GM13977 (cell line): ENCODE results near the gene STEAP1.

Experiments
- DNase-seq: peaks from one replicate; pipeline ENCODE4 v3.0.0; 2012; ENCODE audit warnings: low spot score
- CTCF ChIP-seq: IDR thresholded peaks from 2 replicates; pipeline ENCODE4 v1.5.1; 2012; ENCODE audit warnings: mild to moderate bottlenecking, control low read depth; ENCODE audit not compliant: insufficient read depth; ENCODE audit errors: extremely low read depth, missing control alignments
- in situ Hi-C: fragments of 300-500 bp; cut with MboI; formaldehyde crosslinking; loops from one replicate; pipeline ENCODE4 v1.12.0; 2022; ENCODE audit warnings: low sequenced_read_pairs, low pct_unique_long_range_greater_than_20kb, mixed read lengths, inconsistent platforms; ENCODE audit not compliant: unreplicated experiment

The STEAP1 gene

GRCh38 chr7:90167361-90167760, 13.1 kb downstream of the STEAP1 start:
- DNase-seq, result no peak
- in situ Hi-C loops, result loop anchor here (25.0 kb wide), 2 partner anchors 95 to 270 kb away; no protein-coding TSS in a partner anchor
- TF ChIP-seq CTCF, result no peak

- no peak for DNase-seq
- no peak for TF ChIP-seq CTCF
- in situ Hi-C loops, result loop anchor here (25.0 kb wide), 2 partner anchors 92 to 267 kb away; no protein-coding TSS in a partner anchor
Measured at GRCh38 chr7:90169891-90170290, 15.6 kb downstream of the STEAP1 start.

DNA sequence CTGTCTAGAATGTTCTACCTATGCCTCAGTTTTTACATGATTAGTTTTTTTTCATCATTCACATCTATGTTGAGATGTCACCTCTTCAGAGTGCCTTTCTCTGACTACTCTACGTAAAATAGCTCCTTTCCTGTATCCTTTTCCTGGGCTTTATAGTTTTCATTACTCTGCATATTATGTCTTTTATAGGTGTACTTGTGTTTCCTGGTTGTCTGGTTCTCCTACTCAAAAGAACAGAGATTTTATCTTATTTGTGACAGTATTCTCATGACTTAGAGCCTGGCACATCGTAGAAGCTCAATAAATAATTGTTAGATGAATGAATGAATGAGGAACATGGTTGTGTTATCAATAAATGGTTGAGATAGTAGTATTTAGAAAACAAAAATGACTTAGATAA, 17.9 kb downstream of the STEAP1 start:
- in situ Hi-C loops, result loop anchor here (25.0 kb wide), 2 partner anchors 90 to 265 kb away; no protein-coding TSS in a partner anchor
- no peak for DNase-seq
- TF ChIP-seq CTCF, result no peak

GRCh38 chr7:90172624-90173023, 18.4 kb downstream of the STEAP1 start:
- in situ Hi-C loops, result loop anchor here (25.0 kb wide), 2 partner anchors 90 to 265 kb away; no protein-coding TSS in a partner anchor
- no peak for TF ChIP-seq CTCF

GRCh38 chr7:90173127-90173844, 19.0 kb downstream of the STEAP1 start:
- no peak for TF ChIP-seq CTCF
- in situ Hi-C loops, result loop anchor here (25.0 kb wide), 2 partner anchors 89 to 264 kb away; no protein-coding TSS in a partner anchor
- DNase-seq, result no peak

More at GRCh38 chr7:90172624-90173023, 18.4 kb downstream of the STEAP1 start:
- DNase-seq, result no peak

GRCh38 chr7:90175667-90176066, 21.4 kb downstream of the STEAP1 start:
- DNase-seq, result no peak
- no peak for TF ChIP-seq CTCF
- in situ Hi-C loops, result no loop called here
